CD4-positive, alpha-beta T cell (primary cell): ENCODE data around the gene GSG1L. TPM values are rescaled to one million over a fixed set of nuclear protein-coding genes. Genes with fewer than 3 reads are reported as not detected.

Experiments
- ATAC-seq: fragments of 200-7000 bp; cut with Tn5 transposase; one replicate; pipeline ENCODE4 v1.10.0; 2022; ENCODE audit warnings: mild to moderate bottlenecking; ENCODE audit not compliant: poor library complexity
- CTCF ChIA-PET: fragments of 350-600 bp; sonication (Branson Sonifier 250); formaldehyde crosslinking; loops from one replicate; lab custom pipeline; 2021; ENCODE audit warnings: antibody characterized with exemption, inconsistent platforms; lab: Charles Lee
- POLR2A ChIA-PET: fragments of 350-600 bp; sonication (Branson Sonifier 250); formaldehyde crosslinking; loops from one replicate; lab custom pipeline; 2021; ENCODE audit warnings: antibody characterized with exemption, inconsistent platforms; lab: Charles Lee
- DNase-seq, 14 experiments: peaks; one replicate each; pipeline ENCODE4 v3.0.0-alpha.2; 2013 to 2020; ENCODE audit warnings: mixed read lengths in 2 of 14
- H3K27ac ChIP-seq, 2 donors: one replicate each; pipeline versions ENCODE4 v1.5.1 to v1.7.0; 2013; ENCODE audit warnings: low read length in 2 of 2, low read depth in 1 of 2, mild to moderate bottlenecking in 1 of 2
- H3K27me3 ChIP-seq, 2 experiments: 1 replicate in 1 of 2; 2 replicates in 1 of 2; pipeline versions ENCODE4 v1.6.1 to v1.7.0; 2013; ENCODE audit warnings: low read length in 2 of 2, control low read depth in 1 of 2, mild to moderate bottlenecking in 1 of 2, moderate library complexity in 1 of 2; ENCODE audit not compliant: insufficient read depth in 2 of 2, control insufficient read depth in 1 of 2
- H3K36me3 ChIP-seq: one replicate; pipeline ENCODE4 v1.6.1; 2013; ENCODE audit warnings: low read length, control low read depth; ENCODE audit not compliant: insufficient read depth
- H3K4me1 ChIP-seq: one replicate; pipeline ENCODE4 v1.6.1; 2013; ENCODE audit warnings: low read length, control low read depth; ENCODE audit not compliant: insufficient read depth
- H3K4me3 ChIP-seq: one replicate; pipeline ENCODE4 v1.5.1; 2013; ENCODE audit warnings: mild to moderate bottlenecking, low read length, moderate library complexity
- H3K9me3 ChIP-seq, 2 experiments: 1 replicate in 1 of 2; 2 replicates in 1 of 2; pipeline versions ENCODE4 v1.6.1 to v1.7.0; 2013; ENCODE audit warnings: low read length in 2 of 2, mild to moderate bottlenecking in 2 of 2, control low read depth in 1 of 2, moderate library complexity in 1 of 2; ENCODE audit not compliant: control insufficient read depth in 1 of 2, insufficient read depth in 1 of 2
- H3K27ac Mint-ChIP-seq: one replicate; pipeline ENCODE4 v1.8.0; 2020; ENCODE audit warnings: mixed read lengths
- H3K27me3 Mint-ChIP-seq: one replicate; pipeline ENCODE4 v1.8.0; 2021; ENCODE audit warnings: mixed read lengths
- H3K36me3 Mint-ChIP-seq: one replicate; pipeline ENCODE4 v1.8.0; 2021; ENCODE audit warnings: low read depth, mixed read lengths
- H3K4me1 Mint-ChIP-seq: one replicate; pipeline ENCODE4 v1.8.0; 2021; ENCODE audit warnings: low read depth, mixed read lengths
- H3K4me3 Mint-ChIP-seq: one replicate; pipeline ENCODE4 v1.8.0; 2020; ENCODE audit warnings: mild to moderate bottlenecking, mixed read lengths
- H3K9me3 Mint-ChIP-seq: one replicate; pipeline ENCODE4 v1.8.0; 2020; ENCODE audit warnings: mixed read lengths
- intact Hi-C, 2 experiments: fragments of 100-400 bp; cut with DNase I in 1 of 2; cut with micrococcal nuclease in 1 of 2; formaldehyde crosslinking; loops; one replicate each; pipeline versions ENCODE4 v1.15.1 to v1.9.0; 2023 to 2025; cut with DNase I, micrococcal nuclease
- total RNA-seq, 174 experiments: library from RNA in 2 of 174; stranded (reverse) in 2 of 174; gene quantifications; one replicate each; pipeline ENCODE4 v1.2.3 and lab custom pipeline; 2021 to 2026
- TF ChIP-seq, protein P1 (sequence below): fragments of 200-600 bp; IDR thresholded peaks from one replicate; pipeline ENCODE4 v1.8.0; 2022; ENCODE audit warnings: antibody characterized with exemption, mild to moderate bottlenecking

GSG1L gene
- total RNA-seq, 2 experiments from 2014 or later = not detected

DNA sequence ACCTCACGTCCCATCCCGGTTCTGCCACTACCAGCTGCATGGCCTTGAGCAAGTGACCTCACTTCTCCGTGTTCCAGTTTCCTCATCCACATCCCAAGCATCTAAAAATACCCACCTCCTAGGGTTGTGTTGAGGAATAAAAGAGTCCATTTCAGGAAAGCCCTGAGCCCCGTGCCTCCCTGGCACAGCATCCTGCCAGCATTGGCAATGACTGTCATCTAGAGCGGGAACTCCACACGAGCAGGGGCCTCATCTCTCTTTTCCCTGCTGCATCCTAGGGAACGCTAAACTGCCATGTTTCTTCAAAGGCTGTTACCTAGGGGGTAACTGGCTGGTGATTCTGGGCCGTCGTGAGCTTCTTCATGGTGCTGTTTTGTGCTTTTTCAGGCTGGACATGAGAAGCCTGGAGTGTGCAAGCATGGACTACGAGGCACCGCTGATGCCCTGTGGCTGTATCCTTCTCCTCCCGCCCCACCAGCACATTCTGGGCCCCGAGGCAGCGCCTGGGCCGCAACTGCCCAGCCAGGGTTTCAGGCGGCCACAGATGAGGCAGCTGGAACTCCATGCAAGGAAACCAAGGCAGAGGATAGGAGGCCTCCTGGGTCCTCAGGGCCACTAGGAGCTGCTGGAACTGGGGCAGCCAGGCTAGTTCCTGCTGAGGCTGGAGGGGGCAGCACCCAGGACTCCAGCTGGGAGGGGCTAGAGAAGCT lies 292.2 kb downstream of the GSG1L start:
- Mint-ChIP-seq H3K9me3 (no peaks in the 10 kb centered on the region), H3K27ac (no peak overlapping the region), H3K27me3 (no peaks in the 10 kb centered on the region), H3K4me3 (no peak overlapping the region), H3K4me1 (no peaks in the 10 kb centered on the region), H3K36me3 (peaks cover 37% of the 10 kb centered on the region)
- Histone ChIP-seq H3K4me3 (no peak overlapping the region), H3K36me3 (peaks cover 14% of the 10 kb centered on the region), H3K9me3 (no peaks in the 10 kb centered on the region), H3K4me1 (no peaks in the 10 kb centered on the region), H3K27ac (no peak overlapping the region), H3K27me3 (no peaks in the 10 kb centered on the region)
- ChIA-PET POLR2A (no interaction called here), CTCF (no interaction called here)
- DNase-seq = no peak
- intact Hi-C loops = no loop called here
- ATAC-seq = no peak
- TF ChIP-seq, protein P1, sequence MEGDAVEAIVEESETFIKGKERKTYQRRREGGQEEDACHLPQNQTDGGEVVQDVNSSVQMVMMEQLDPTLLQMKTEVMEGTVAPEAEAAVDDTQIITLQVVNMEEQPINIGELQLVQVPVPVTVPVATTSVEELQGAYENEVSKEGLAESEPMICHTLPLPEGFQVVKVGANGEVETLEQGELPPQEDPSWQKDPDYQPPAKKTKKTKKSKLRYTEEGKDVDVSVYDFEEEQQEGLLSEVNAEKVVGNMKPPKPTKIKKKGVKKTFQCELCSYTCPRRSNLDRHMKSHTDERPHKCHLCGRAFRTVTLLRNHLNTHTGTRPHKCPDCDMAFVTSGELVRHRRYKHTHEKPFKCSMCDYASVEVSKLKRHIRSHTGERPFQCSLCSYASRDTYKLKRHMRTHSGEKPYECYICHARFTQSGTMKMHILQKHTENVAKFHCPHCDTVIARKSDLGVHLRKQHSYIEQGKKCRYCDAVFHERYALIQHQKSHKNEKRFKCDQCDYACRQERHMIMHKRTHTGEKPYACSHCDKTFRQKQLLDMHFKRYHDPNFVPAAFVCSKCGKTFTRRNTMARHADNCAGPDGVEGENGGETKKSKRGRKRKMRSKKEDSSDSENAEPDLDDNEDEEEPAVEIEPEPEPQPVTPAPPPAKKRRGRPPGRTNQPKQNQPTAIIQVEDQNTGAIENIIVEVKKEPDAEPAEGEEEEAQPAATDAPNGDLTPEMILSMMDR = no peak

DNA sequence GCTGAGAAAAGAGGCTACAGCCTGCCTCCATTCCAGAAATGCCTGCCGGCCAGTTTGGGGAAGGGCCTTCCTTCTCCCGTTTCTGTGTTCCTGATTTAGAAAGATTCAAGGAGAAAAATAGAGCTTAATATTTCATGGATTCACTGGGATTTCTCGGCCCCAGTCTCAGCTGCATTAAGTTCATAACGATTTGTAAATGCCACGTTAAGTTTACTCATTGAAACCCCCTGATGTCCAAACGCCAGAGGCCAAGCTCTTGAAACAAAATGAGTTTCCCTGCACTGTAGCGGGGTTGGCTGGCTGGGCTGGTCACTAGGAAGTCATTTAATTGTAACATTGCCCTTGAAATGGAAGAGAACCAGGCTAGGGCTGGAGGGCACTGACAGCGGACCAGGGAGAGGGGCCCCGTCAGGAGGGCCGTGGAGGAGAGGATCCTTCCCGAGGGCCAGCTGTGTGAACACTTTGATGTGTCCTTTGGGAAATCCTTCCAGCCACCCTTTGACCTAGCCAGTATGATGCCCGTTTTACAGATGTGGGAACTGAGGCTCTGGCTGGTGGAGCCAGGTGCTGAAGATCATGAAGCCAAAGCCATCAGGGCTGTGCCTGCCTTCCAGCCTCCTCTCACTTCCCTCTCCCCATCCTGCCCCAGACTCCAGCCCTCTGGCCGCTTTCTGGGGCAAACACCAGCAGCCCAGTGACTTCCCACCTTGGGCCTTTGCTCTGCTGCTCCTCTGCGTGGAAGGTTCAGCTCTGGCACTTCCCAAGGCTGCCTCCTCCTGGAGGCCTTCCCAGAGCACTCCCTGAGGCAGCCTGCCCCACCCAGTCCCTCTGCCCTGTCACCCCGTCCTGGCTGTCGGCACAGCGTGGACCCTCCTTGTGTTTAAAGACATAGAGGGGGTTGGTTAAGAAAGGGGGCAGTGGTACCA lies 293.0 kb downstream of the GSG1L start:
- peaks cover 36% of the 10 kb centered on the region for H3K36me3 Mint-ChIP-seq
- DNase-seq = no peak
- H3K9me3 ChIP-seq = no peaks in the 10 kb centered on the region
- H3K4me3 ChIP-seq = no peak overlapping the region
- H3K27me3 ChIP-seq = no peaks in the 10 kb centered on the region
- peaks cover 14% of the 10 kb centered on the region for H3K36me3 ChIP-seq
- no peaks in the 10 kb centered on the region for H3K27me3 Mint-ChIP-seq
- H3K9me3 Mint-ChIP-seq = no peaks in the 10 kb centered on the region
- intact Hi-C loops = no loop called here
- CTCF ChIA-PET = no interaction called here
- no peak overlapping the region for H3K4me3 Mint-ChIP-seq
- no peaks in the 10 kb centered on the region for H3K4me1 ChIP-seq
- POLR2A ChIA-PET = no interaction called here
- H3K27ac ChIP-seq = no peak overlapping the region
- TF ChIP-seq, protein P1 = no peak
- H3K4me1 Mint-ChIP-seq = no peaks in the 10 kb centered on the region
- no peak for ATAC-seq
- H3K27ac Mint-ChIP-seq = no peak overlapping the region

DNA sequence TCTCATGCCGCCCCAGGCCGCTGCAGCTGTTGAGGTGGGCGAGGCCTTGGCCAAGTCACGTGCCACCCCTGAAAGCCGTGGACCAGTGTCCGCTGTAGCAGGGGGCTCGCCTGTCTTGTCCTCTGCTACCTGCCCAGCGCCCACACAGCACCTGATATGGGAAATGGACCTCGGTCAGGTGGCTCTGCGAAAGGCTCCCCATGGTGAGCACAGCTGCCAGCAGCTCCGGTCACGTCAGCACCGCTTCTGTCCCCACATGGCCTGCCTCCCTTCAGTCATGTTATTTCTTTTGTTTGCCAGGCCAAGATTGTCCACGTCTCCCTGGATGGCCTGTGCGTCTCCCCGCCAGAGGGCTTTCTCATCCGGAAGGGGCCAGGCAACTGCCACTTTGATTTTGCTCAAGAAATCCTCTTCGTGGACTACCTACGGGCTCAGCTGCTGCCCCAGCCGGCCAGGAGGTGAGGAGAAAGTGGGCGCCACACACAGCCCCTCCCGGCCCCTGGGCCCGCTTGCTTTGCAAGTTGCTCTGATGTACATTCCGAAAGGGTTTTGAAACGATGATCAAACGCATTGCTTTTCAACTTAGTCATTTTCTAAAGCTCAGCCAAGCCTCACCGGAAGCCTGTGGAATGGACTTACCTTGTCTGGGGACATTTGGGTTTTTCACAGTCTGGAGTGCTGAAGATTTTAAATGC lies 293.8 kb downstream of the GSG1L start:
- Histone ChIP-seq H3K9me3 (no peaks in the 10 kb centered on the region), H3K36me3 (peaks cover 14% of the 10 kb centered on the region), H3K4me3 (no peak overlapping the region), H3K4me1 (no peaks in the 10 kb centered on the region), H3K27ac (no peak overlapping the region), H3K27me3 (no peaks in the 10 kb centered on the region)
- ChIA-PET CTCF (no interaction called here), POLR2A (no interaction called here)
- no peak overlapping the region for H3K27ac Mint-ChIP-seq
- ATAC-seq = no peak
- no peak overlapping the region for H3K4me3 Mint-ChIP-seq
- H3K9me3 Mint-ChIP-seq = no peaks in the 10 kb centered on the region
- no peaks in the 10 kb centered on the region for H3K27me3 Mint-ChIP-seq
- H3K4me1 Mint-ChIP-seq = no peaks in the 10 kb centered on the region
- TF ChIP-seq, protein P1 = no peak
- H3K36me3 Mint-ChIP-seq = peaks cover 36% of the 10 kb centered on the region
- DNase-seq = no peak
- intact Hi-C loops = no loop called here
